ENCODE measurements around the gene KCNK6.

GRCh38 chr19:38273499-38273898, 46.1 kb upstream of the KCNK6 start:
- TF ChIP-seq POLR2AphosphoS5 (IDR thresholded peaks at IDR 0.05; ENCODE audit: low read depth, low read length) = no peak
- no peak for TF ChIP-seq POLR2A (IDR thresholded peaks at IDR 0.05; ENCODE audit: low read depth, low read length)
- TF ChIP-seq TAF1 (IDR thresholded peaks at IDR 0.05; ENCODE audit: borderline replicate concordance, low read depth, low read length) = no peak
